ENCODE measurements around the gene KLHL22. TPM values are rescaled to one million over a fixed set of nuclear protein-coding genes. Genes with fewer than 3 reads are reported as not detected.

KLHL22 gene
- total and polyA plus RNA-seq, 4 donors, result 12.1 to 28.3 (median 18.8) TPM

- Histone ChIP-seq H3K4me3 (no peak overlapping the region), H3K9me3 (ENCODE audit: control insufficient read depth in 4 of 4, insufficient read depth in 3 of 4, low read length in 3 of 4) (no peaks in the 10 kb centered on the region), H3K36me3 (ENCODE audit: control insufficient read depth in 4 of 4, insufficient read depth in 4 of 4, low read length in 4 of 4) (peaks cover 0 to 12% (median 5%) of the 10 kb centered on the region in 4 donors), H3K27ac (ENCODE audit: low read depth in 1 of 2, low read length in 1 of 2) (peak overlapping the region in 1 of 2 donors; percentile 7), H3K4me1 (ENCODE audit: control insufficient read depth in 5 of 5, insufficient read depth in 5 of 5, low read length in 5 of 5) (peaks cover 3 to 36% (median 29%) of the 10 kb centered on the region in 5 donors), H3K9ac (ENCODE audit: insufficient read depth in 1 of 2, low read length in 2 of 2) (no peak overlapping the region), H3K27me3 (ENCODE audit: control insufficient read depth in 3 of 3, insufficient read depth in 3 of 3, low read length in 2 of 3) (no peaks in the 10 kb centered on the region)
- 96 to 97% methylated on average over 7 of the region's 7 CpGs for WGBS, 2 donors
- no peak for DNase-seq
- no peak for TF ChIP-seq CTCF (IDR thresholded peaks at IDR 0.05; ENCODE audit: control extremely low read depth, extremely low read depth)
- no peak for ATAC-seq (ENCODE audit: insufficient read depth, low FRiP score)
Observed at GRCh38 chr22:20528405-20528978, 32.9 kb upstream of the KLHL22 start.

GRCh38 chr22:20526628-20527355, 31.2 kb upstream of the KLHL22 start:
- DNase-seq, result no peak
- 67 to 78% methylated on average over 6 of the region's 6 CpGs for WGBS, 2 donors
- no peak for ATAC-seq (ENCODE audit: insufficient read depth, low FRiP score)
- TF ChIP-seq CTCF (IDR thresholded peaks at IDR 0.05; ENCODE audit: control extremely low read depth, extremely low read depth), result no peak
- no peaks in the 10 kb centered on the region for H3K27me3 ChIP-seq (ENCODE audit: control insufficient read depth in 3 of 3, insufficient read depth in 3 of 3, low read length in 2 of 3)
- peaks cover 5 to 36% (median 26%) of the 10 kb centered on the region in 5 donors for H3K4me1 ChIP-seq (ENCODE audit: control insufficient read depth in 5 of 5, insufficient read depth in 5 of 5, low read length in 5 of 5)
- H3K36me3 ChIP-seq (ENCODE audit: control insufficient read depth in 4 of 4, insufficient read depth in 4 of 4, low read length in 4 of 4), result peaks cover 0 to 18% (median 5%) of the 10 kb centered on the region in 4 donors
- H3K9me3 ChIP-seq (ENCODE audit: control insufficient read depth in 4 of 4, insufficient read depth in 3 of 4, low read length in 3 of 4), result no peaks in the 10 kb centered on the region
- H3K4me3 ChIP-seq, result no peak overlapping the region
- no peak overlapping the region for H3K9ac ChIP-seq (ENCODE audit: insufficient read depth in 1 of 2, low read length in 2 of 2)
- H3K27ac ChIP-seq (ENCODE audit: low read depth in 1 of 2, low read length in 1 of 2), result no peak overlapping the region

- Histone ChIP-seq H3K27ac (ENCODE audit: low read depth in 1 of 2, low read length in 1 of 2) (no peak overlapping the region), H3K27me3 (ENCODE audit: control insufficient read depth in 3 of 3, insufficient read depth in 3 of 3, low read length in 2 of 3) (no peaks in the 10 kb centered on the region), H3K36me3 (ENCODE audit: control insufficient read depth in 4 of 4, insufficient read depth in 4 of 4, low read length in 4 of 4) (peaks cover 0 to 16% (median 5%) of the 10 kb centered on the region in 4 donors), H3K9ac (ENCODE audit: insufficient read depth in 1 of 2, low read length in 2 of 2) (no peak overlapping the region), H3K9me3 (ENCODE audit: control insufficient read depth in 4 of 4, insufficient read depth in 3 of 4, low read length in 3 of 4) (no peaks in the 10 kb centered on the region), H3K4me1 (ENCODE audit: control insufficient read depth in 5 of 5, insufficient read depth in 5 of 5, low read length in 5 of 5) (peaks cover 5 to 31% (median 23%) of the 10 kb centered on the region in 5 donors), H3K4me3 (no peak overlapping the region)
- ATAC-seq (ENCODE audit: insufficient read depth, low FRiP score) (no peak), DNase-seq (no peak)
- no peak for TF ChIP-seq CTCF (IDR thresholded peaks at IDR 0.05; ENCODE audit: control extremely low read depth, extremely low read depth)
- 80 to 87% methylated on average over 4 of the region's 4 CpGs for WGBS, 2 donors
Observed at GRCh38 chr22:20526305-20526627, 30.7 kb upstream of the KLHL22 start.

Measured in lung (tissue), 12 donors.